ELR (cell line): ENCODE data around the gene FKBP8.
A peak's percentile ranks its signal among the peaks of the same experiment; 100 is the strongest.

Experiments
- DNase-seq: peaks from one replicate; pipeline ENCODE4 v3.0.0-alpha.2; 2015; ENCODE audit warnings: low read depth

The FKBP8 gene

DNA sequence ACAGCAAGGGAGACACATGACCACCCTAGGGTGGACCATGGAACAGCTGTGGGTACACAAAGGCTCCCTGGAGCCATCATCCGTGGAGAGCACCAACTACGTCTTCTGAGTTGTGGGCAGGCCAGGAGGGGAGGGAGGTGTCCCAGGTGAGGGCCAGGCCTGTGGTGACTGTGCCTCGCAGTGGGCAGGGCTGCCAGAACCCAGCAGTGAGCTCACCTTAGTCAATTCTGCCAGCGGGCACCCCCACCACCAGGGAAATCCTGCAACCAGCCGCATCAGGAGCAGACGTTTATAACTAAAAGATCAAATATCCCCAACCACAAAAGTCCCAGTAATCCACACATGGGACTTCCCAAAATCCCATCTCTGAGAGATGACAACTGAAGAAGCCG is 41.1 kb downstream of the FKBP8 start:
- DNase-seq = no peak

- DNase-seq = no peak
These were observed 41.5 kb downstream of the FKBP8 start for GRCh38 chr19:18501832-18502231.

GRCh38 chr19:18501351-18501750 is 42.0 kb downstream of the FKBP8 start:
- no peak for DNase-seq

- DNase-seq = no peak
These were observed 42.6 kb downstream of the FKBP8 start for GRCh38 chr19:18500799-18501198.

DNA sequence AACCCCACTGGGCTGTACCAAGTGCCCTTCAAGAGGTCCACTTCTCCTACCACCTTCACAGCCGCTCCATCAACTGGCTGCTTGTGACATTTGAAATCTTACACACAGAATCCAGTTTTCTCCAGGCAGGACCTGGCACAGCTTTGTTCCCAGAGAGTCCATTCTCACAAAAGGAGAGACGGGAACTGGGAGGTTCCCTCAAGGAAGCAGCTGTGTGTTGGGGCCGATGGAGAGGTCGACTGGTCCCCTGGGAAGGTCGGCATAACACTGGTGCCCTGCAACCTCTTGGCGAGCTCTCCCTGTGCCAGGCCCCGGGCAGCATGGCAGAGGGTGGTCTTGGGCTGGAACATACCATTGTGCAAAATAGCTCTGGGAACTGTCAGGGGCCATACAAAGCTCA is 43.0 kb downstream of the FKBP8 start:
- no peak for DNase-seq

DNA sequence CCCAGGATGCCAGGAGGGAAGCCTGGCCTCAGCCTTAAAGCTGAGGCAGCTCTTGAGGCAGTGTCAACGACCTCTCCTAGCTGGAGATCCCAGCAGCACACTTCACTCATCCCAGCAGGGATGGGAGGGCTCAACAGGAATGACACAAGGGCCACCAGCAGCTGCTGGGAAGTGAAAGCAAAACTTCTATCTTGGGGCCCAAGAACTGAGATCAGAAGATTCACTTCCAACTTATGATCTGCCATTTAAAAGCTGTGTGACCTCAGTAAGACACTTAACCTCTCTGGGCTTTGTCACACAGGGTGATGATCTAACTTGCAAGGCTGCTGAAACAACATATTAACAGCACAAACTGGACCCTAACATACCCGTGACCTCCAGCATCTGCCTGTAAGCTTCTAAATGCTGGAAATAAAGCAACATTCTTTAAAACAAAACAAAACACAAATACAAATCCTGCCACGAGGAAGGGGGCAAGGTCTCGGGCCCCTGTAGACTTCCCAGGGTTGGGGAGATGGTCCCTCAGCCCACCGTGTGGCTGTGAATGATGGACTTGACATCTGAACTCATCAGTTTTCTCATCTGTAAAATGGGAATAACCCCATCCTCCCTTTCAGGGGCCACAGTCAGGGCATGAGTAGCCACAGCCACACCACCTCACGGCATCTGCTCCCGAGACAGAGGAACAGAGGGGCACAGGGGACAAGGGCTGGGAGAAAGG is 44.2 kb downstream of the FKBP8 start:
- no peak for DNase-seq

DNA sequence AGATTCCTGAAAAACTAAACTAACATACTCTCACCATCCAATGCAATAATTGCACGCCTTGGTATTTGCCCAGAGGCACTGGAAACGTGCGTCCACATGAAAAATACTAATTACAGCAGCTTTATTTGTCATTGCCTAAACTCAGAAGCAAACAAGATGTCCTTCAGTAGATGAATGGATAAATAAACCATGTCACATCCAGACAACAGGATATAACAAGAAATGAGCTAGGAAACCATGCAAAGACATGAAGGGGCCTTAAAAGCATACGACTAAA is 46.5 kb downstream of the FKBP8 start:
- DNase-seq = no peak

DNA sequence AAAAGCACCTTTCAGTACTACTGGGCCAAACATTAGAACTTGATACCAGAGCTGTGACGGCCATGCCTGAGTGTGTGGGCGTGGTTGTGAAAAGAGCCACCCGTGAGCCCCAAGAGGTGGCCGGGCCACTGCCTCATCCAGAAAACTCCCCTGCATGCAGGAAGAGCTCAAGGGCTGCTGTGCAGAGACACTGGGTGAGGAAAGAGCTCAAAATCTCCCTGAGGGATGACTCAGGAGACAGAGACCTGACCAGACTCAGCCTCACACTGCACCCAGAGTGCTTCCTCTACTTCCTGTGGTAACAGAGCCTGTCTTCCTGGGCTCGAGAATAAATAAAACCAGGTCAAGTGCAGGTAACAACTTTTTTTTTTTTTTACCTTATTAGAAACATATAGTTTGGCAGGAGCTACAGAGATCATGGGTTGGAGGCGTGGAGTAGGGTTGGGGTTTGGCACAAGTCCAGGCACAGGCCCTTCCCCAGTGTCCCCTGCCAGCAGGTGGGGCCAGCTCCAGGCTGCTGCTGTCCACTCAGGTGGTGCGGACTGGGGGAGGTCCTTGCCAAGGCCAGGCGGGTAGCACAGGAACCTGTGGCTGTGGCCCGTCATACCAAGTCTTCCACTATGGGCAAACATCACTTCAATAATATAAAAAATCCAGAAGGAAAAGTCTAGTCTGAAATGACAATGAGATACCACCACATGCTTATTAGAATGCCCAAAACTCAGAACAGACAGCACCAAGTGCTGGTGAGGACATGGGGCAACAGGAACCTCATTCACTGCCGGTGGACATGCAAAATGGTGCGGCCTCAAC is 47.0 kb downstream of the FKBP8 start:
- peak; percentile 88 for DNase-seq

- DNase-seq = no peak
These were observed 48.0 kb downstream of the FKBP8 start for GRCh38 chr19:18495204-18495911.

- no peak for DNase-seq
These were observed 49.1 kb downstream of the FKBP8 start for GRCh38 chr19:18494267-18494607.

DNA sequence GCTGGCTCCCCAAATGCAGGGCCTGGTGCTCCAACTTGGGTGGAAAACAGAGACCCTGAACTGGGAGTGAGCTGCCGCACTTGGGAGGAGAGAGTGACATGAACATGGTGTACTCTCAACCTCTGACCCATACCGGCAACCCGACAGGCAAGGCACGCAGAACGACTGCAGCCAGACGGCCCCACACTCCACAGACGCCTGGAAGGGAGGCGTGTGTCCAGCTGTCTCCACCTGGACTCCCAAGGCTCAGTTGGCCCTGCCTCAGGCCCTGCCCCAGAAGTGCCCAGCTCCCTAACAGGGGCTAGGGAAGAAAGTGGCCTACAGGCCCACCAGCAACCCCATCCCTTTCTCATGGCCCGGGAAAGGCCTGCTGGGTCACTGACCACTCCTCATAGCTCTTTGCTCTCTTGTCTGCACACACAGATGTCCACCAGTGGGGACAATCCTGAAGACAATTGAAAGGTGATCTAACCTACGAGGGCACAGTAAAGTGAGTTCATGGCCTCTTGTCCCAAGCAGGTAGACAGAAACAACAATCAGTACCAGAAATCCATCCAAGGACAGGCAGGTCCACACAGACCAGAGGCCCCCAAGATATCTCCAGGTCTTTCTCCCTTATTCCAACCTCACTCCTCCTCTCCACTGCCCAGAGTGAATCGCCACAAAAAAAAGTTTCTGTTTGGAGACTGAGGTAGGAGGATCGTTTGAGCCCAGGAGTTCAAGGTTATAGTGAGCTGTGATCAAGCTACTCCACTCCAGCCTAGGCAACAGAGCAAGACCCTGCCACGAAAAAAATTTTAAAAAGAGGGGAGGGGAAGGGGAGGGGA is 49.7 kb downstream of the FKBP8 start:
- DNase-seq = no peak

- no peak for DNase-seq
These were observed 51.1 kb downstream of the FKBP8 start for GRCh38 chr19:18491995-18492953.

DNA sequence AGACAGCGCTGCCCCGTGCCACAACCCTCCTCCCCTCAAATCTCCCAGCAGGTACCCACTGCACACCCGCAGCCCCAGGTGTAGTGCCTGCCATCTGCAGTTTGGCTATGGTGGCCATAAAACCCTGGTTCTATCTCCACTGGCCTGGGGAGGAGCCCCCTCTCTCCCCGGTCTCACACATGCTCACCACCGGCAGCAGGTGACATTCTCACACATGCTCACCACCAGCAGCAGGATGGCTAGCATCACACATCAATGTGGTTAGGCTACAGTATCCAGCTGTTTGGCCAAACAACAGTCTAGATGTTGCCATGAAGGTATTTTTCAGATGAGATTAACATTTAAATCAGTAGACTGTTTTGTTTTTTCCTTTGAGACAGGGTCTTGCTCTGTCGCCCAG is 52.6 kb downstream of the FKBP8 start:
- no peak for DNase-seq

DNA sequence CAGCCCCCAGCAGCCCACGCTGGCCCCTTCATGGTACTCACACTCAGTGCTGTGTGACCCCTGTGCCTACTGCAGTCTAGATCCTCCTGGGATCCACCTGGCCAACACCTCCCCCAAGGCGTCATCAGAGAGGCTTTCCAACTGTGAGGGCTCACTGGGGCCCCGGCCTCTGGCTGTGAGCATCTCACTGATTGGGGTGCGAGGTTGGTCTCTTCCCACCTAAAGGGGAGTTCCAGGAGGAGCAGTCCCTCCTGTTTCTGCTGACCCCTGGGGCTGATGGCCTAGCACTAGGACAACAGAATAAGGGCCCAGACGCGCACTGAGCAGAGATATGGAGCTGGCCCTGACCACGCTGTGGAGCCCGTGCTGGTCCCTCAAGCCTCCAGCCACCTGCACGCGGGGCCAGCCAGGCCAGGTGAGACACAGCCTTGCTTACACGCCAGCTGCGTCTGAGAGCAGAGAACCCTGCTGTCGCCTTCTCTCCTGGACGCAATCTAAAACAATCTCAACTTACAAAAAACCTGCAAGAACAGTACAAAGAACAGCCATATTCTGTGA is 53.7 kb downstream of the FKBP8 start:
- DNase-seq = no peak

DNA sequence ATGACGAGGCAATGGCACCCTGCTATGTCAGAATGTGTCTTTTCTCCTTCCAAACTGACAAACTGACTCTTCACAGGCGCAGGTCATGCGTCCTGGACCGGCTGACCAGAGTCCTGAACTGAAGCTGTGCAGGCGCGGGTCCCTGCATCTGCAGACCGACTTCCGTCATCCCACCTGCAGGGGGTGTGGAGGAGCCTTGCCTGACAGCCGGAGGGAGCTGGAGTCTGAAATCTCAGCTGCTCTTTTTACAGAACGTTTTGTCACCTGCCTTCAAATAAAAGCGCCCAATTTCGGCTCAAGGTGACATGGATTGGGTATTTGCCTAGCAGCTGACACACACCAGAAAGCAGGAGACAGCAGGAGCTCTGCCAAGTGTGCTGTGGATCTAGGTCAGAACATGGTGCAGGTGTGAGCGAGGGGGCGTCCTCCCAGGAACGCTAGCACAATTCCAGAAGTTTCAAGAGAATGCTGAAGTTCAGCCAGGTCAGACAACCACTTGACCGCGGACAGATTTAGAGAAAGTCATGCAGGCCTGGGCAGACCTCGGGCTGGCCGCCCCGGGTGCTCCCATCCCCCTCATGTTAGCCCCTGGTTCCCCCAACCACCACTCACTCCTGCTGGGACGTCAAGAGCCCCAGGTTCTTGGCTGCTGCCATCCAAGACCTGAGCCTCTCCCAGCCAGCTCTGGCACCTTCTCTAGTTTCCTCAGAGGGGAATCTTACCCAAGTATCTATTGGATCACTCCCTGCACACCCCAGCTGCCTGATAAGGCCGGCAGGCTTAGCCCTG is 54.3 kb downstream of the FKBP8 start:
- peak; percentile 47 for DNase-seq

DNA sequence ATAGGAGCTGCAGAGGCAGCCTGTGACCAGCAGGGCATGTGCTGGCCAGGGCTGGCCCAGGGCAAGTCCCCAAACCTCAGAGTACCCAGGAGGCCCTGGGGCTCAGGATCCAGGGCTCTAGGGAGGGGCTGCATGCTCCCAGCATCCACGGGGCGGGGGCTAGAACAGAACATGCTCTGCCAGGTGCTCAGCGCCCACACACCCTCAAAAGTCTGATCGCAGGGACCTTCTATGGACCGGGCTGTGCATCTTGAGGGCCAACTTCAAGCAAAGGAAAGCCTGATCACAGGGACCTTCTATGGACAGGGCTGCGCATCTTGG is 55.0 kb downstream of the FKBP8 start:
- peak; percentile 54 for DNase-seq

- DNase-seq = no peak
These were observed 55.6 kb downstream of the FKBP8 start for GRCh38 chr19:18487576-18488402.

DNA sequence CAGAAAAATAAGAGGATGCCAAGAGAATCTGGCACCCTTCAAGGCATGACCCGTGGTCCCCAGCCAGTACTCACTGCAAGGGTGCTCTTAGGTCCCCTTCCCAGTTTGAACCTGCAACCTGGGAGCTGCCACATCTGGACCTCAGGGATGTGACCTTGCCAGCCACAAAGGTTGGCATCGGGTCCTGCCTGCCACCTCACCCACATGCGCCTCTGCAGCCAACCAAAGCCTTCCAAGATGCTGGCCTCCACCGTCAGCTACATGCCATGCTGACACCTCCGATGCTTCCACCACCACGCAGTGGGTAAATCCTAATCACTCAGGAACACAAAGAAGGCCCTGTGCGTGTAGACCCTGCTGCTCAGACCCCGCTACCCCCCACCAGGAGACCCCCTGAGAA is 56.6 kb downstream of the FKBP8 start:
- DNase-seq = no peak

- DNase-seq = no peak
These were observed 58.4 kb downstream of the FKBP8 start for GRCh38 chr19:18484992-18485391.
